WTC11 (cell line): ENCODE data around the gene RCAN3.

ENCODE experiments used
- CREM ChIP-seq: sonication (generic); formaldehyde crosslinking; IDR thresholded peaks from 2 replicates; pipeline ENCODE4 v1.8.1; 2022; ENCODE audit warnings: mild to moderate bottlenecking, missing genetic modification reagents, moderate library complexity
- CTCF ChIP-seq: fragments of 200-600 bp; IDR thresholded peaks from 2 replicates; pipeline ENCODE4 v1.8.0; 2022; ENCODE audit warnings: antibody characterized with exemption
- E2F1 ChIP-seq: sonication (generic); formaldehyde crosslinking; IDR thresholded peaks from 2 replicates; pipeline ENCODE4 v1.8.0; 2022; ENCODE audit warnings: mild to moderate bottlenecking, missing genetic modification reagents
- FOXK1 ChIP-seq: sonication (generic); formaldehyde crosslinking; IDR thresholded peaks from 2 replicates; pipeline ENCODE4 v1.8.0; 2022; ENCODE audit warnings: mild to moderate bottlenecking, moderate library complexity, missing genetic modification reagents
- FOXP1 ChIP-seq: sonication (generic); formaldehyde crosslinking; IDR thresholded peaks from 2 replicates; pipeline ENCODE4 v1.8.0; 2022; ENCODE audit warnings: missing genetic modification reagents, mild to moderate bottlenecking, moderate library complexity, borderline replicate concordance
- FOXP4 ChIP-seq: sonication (generic); formaldehyde crosslinking; IDR thresholded peaks from 2 replicates; pipeline ENCODE4 v1.8.0; 2022; ENCODE audit warnings: mild to moderate bottlenecking, missing genetic modification reagents
- MAX ChIP-seq: sonication (generic); formaldehyde crosslinking; IDR thresholded peaks from 2 replicates; pipeline ENCODE4 v1.8.0; 2022; ENCODE audit warnings: mild to moderate bottlenecking, missing genetic modification reagents
- NR1H2 ChIP-seq: sonication (generic); formaldehyde crosslinking; IDR thresholded peaks from 2 replicates; pipeline ENCODE4 v1.9.0; 2021; ENCODE audit warnings: mild to moderate bottlenecking, moderate library complexity, missing genetic modification reagents
- PRRX2 ChIP-seq: fragments of 250-450 bp; sonication (Bioruptor Pico); IDR thresholded peaks from 2 replicates; pipeline ENCODE4 v1.8.0; 2021; ENCODE audit warnings: mild to moderate bottlenecking
- SMAD3 ChIP-seq: sonication (generic); formaldehyde crosslinking; IDR thresholded peaks from 2 replicates; pipeline ENCODE4 v1.8.0; 2022; ENCODE audit warnings: missing genetic modification reagents, mild to moderate bottlenecking, borderline replicate concordance
- ZNF396 ChIP-seq: fragments of 250-450 bp; sonication (Bioruptor Pico); IDR thresholded peaks from 2 replicates; pipeline ENCODE4 v1.8.0; 2021; ENCODE audit warnings: mild to moderate bottlenecking, moderate library complexity, borderline replicate concordance

- TF ChIP-seq CTCF, result no peak
- TF ChIP-seq FOXP4 (CRISPR knock-in tag), result no peak
- TF ChIP-seq SMAD3 (CRISPR knock-in tag), result no peak
- no peak for TF ChIP-seq CREM (CRISPR knock-in tag)
- TF ChIP-seq FOXP1, result no peak
- TF ChIP-seq E2F1 (CRISPR knock-in tag), result no peak
- no peak for TF ChIP-seq NR1H2 (CRISPR knock-in tag)
- no peak for TF ChIP-seq FOXK1 (CRISPR knock-in tag)
- no peak for TF ChIP-seq PRRX2 (CRISPR knock-in tag)
- no peak for TF ChIP-seq ZNF396 (CRISPR knock-in tag)
- TF ChIP-seq MAX (CRISPR knock-in tag), result no peak
Measured at GRCh38 chr1:24557220-24557619, 54.6 kb downstream of the RCAN3 start.
